Testis (tissue), 3 donors: Measurements from ENCODE around the gene AZU1. TPM values are rescaled to one million over a fixed set of nuclear protein-coding genes. Genes with fewer than 3 reads are reported as not detected.

Experiments
- DNase-seq: peaks from one replicate; pipeline ENCODE4 v3.0.0-alpha.2; 2019
- H3K27ac ChIP-seq, 2 donors: fragments of 200-600 bp; sonication (generic); one replicate each; pipeline ENCODE4 v1.5.1; 2019
- H3K27me3 ChIP-seq: fragments of 200-600 bp; sonication (generic); one replicate; pipeline ENCODE4 v1.5.1; 2019
- H3K36me3 ChIP-seq: fragments of 200-600 bp; sonication (generic); one replicate; pipeline ENCODE4 v1.5.1; 2017; ENCODE audit warnings: low read depth; ENCODE audit errors: missing control alignments
- H3K4me1 ChIP-seq: fragments of 200-600 bp; sonication (generic); one replicate; pipeline ENCODE4 v1.5.1; 2019
- H3K4me3 ChIP-seq, 2 donors: fragments of 200-600 bp; sonication (generic); one replicate each; pipeline ENCODE4 v1.5.1; 2017 to 2019
- H3K9me3 ChIP-seq: fragments of 200-600 bp; sonication (generic); one replicate; pipeline ENCODE4 v1.5.1; 2017
- CTCF ChIP-seq, 3 experiments: fragments of 450-650 bp in 2 of 3; fragments of 200-600 bp in 1 of 3; sonication (generic) in 1 of 3; IDR thresholded peaks; one replicate each; pipeline ENCODE4 v1.5.1; 2016 to 2019; ENCODE audit warnings: antibody characterized with exemption in 3 of 3, mild to moderate bottlenecking in 2 of 3, moderate library complexity in 1 of 3
- POLR2A ChIP-seq: fragments of 450-650 bp; IDR thresholded peaks from one replicate; pipeline ENCODE4 v1.6.1; 2017; ENCODE audit warnings: antibody characterized with exemption, mild to moderate bottlenecking, moderate library complexity
- WGBS, 2 donors: methylation state at CpG; one replicate each; pipeline ENCODE4 v1.1.5; 2018; 5-methylcytosine and 5-hydroxymethylcytosine counted together
- intact Hi-C: fragments of 100-400 bp; cut with DNase I; formaldehyde crosslinking; loops from one replicate; pipeline ENCODE4 v1.15.1; 2023; ENCODE audit warnings: low total_unique reads
- polyA plus RNA-seq: library from polyadenylated mRNA; stranded (reverse); fragments of 350-450 nt; fragmentation: Illumina TruSeq; extraction: RNeasy Lipid Tissue Mini Kit (QIAGEN cat#74804); gene quantifications from one replicate; pipeline ENCODE4 v1.2.3, GENCODE V29; 2014; ENCODE audit warnings: low read depth, low replicate concordance; ENCODE audit not compliant: insufficient read depth
- total RNA-seq, 2 donors: library from RNA; depleted of rRNA; stranded (reverse); fragments of >200 nt; gene quantifications; one replicate each; pipeline ENCODE4 v1.2.3, GENCODE V29; 2016

Gene AZU1
- total and polyA plus RNA-seq, 3 donors from 2014 or later, result 1.4 to 5.8 (median 5.4) TPM

GRCh38 chr19:805166-805551, 22.5 kb upstream of the AZU1 start:
- Histone ChIP-seq H3K4me1 (peaks cover 42% of the 10 kb centered on the region), H3K4me3 (no peak overlapping the region), H3K27ac (no peak overlapping the region), H3K36me3 (no peaks in the 10 kb centered on the region), H3K9me3 (no peaks in the 10 kb centered on the region), H3K27me3 (no peaks in the 10 kb centered on the region)
- 50 to 74% methylated on average over 13 to 32 of the region's 33 CpGs for WGBS, 2 donors
- peak in 2 of 3 experiments; percentile 14 to 53 for TF ChIP-seq CTCF (IDR thresholded peaks at IDR 0.05)
- TF ChIP-seq POLR2A, result no peak
- no peak for DNase-seq
- intact Hi-C loops, result no loop called here

GRCh38 chr19:805600-806550, 21.8 kb upstream of the AZU1 start:
- peak; percentile 75 for DNase-seq
- intact Hi-C loops, result no loop called here
- TF ChIP-seq CTCF (IDR thresholded peaks at IDR 0.05), result no peak
- no peak for TF ChIP-seq POLR2A
- 64 to 75% methylated on average over 48 to 80 of the region's 93 CpGs for WGBS, 2 donors
- Histone ChIP-seq H3K4me3 (no peak overlapping the region), H3K27ac (no peak overlapping the region), H3K4me1 (peaks cover 35% of the 10 kb centered on the region), H3K36me3 (no peaks in the 10 kb centered on the region), H3K9me3 (no peaks in the 10 kb centered on the region), H3K27me3 (no peaks in the 10 kb centered on the region)

GRCh38 chr19:806815-807421, 20.7 kb upstream of the AZU1 start:
- H3K9me3 ChIP-seq, result no peaks in the 10 kb centered on the region
- DNase-seq, result no peak
- WGBS, 2 donors, result 64 to 68% methylated on average over 33 to 34 of the region's 34 CpGs
- H3K27me3 ChIP-seq, result no peaks in the 10 kb centered on the region
- no peaks in the 10 kb centered on the region for H3K36me3 ChIP-seq
- intact Hi-C loops, result no loop called here
- TF ChIP-seq CTCF (IDR thresholded peaks at IDR 0.05) (no peak), POLR2A (no peak)
- H3K4me3 ChIP-seq, result no peak overlapping the region
- peaks cover 24% of the 10 kb centered on the region for H3K4me1 ChIP-seq
- no peak overlapping the region for H3K27ac ChIP-seq

- TF ChIP-seq POLR2A (no peak), CTCF (IDR thresholded peaks at IDR 0.05) (no peak)
- Histone ChIP-seq H3K27ac (no peak overlapping the region), H3K36me3 (no peaks in the 10 kb centered on the region), H3K27me3 (no peaks in the 10 kb centered on the region), H3K4me1 (peaks cover 15% of the 10 kb centered on the region), H3K4me3 (no peak overlapping the region), H3K9me3 (no peaks in the 10 kb centered on the region)
- no peak for DNase-seq
- intact Hi-C loops, result no loop called here
- WGBS, 2 donors, result 58 to 81% methylated on average over 38 to 44 of the region's 44 CpGs
These were observed 19.8 kb upstream of the AZU1 start for GRCh38 chr19:807627-808422.
